NCI-H1436 (cell line): ENCODE results near the gene SLC13A5.
"Not testable (repeated sequence)": the region's sequence is repeated elsewhere in the genome, so short reads cannot be mapped to it uniquely, and the experiment has no call there.

ENCODE experiments used
- DNase-seq: peaks from one replicate; lab custom pipeline; 2025; lab: John Stamatoyannopoulos, UW

Gene SLC13A5

GRCh38 chr17:6711081-6711674 lies 2.0 kb downstream of the SLC13A5 start:
- no peak for DNase-seq

DNA sequence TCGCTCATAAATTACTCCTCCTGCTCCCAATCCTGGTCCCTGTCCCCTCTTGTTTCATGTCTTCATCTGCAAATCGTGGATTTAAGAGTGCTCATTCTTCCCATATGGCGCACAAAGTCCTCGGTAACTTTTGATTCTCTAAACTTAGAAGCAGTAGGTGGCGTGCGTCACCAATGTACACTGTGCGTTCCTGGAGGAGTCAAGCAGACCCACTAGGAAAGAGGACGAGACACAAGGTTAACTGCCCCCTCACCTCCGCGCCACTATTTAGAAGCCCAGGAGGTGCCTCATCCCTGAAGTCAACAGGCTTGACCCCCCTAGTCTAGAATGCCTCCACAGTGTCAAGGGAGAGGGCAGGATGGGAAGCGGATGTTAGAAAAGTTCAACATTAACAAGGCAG lies 2.9 kb downstream of the SLC13A5 start:
- no peak for DNase-seq

DNA sequence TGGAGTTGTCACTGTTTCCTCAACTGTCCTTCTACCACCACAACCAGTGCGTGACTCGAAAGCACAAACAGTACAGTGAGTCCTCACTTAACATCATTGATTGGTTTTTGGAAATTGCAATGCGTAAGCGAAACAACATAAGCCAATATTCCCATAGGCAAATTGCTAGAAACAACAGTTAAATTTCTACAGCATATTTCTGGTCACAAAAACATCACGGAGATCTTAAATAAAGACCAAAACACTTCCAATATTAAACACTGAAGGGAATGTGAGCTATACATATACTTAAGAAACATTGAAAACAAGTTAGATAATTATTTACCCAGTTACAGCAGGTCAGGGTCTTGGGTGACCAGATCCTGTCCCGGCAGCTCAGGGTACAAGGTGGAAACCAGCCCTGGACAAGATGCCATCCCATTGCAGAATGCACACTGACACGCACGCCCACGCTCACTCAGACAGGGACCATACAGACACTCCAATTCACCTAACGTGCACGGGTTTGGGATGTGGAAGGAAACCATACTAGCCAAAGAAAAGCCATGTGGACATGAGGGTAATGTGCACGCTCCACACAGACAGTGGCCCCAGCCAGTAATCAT lies 4.7 kb downstream of the SLC13A5 start:
- no peak for DNase-seq

DNA sequence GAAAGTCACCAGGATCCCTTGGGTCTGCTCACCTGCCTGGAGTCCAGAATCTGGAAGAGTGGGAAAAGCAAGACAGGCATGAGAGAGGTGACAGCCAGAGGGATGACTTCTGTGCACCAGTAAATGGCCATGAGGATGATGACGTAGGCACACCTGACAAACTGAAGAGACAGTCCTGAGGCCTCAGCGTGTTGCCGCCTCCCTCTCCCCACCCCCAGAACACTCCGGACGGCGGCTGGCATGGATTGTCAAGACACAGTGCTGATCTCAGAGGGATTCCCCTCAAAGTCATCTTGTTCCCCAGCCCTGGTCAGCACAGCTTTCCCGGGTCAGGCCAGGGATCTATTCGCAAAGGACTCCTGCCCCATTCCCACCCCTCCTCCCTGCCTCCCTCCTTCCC lies 6.2 kb downstream of the SLC13A5 start:
- no peak for DNase-seq

DNA sequence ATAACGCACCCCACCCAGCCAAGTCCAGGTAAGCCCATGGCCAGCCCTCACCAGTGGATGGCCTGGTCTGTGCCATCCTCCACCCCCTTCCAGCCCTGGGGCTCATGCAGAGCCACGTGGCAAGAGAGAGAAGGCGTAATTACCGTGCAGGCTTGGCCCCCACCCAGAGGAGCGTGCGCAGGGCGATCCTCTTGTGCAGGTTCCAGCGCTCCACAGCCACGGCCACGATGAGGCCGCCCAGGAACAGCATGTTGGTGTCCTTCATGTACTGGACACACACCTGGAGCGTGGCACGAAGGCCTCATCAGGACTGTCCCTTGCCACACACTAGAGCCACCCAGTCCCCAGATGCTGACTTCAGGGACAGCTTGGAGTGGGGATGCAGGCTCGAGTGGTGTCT lies 6.7 kb downstream of the SLC13A5 start:
- no peak for DNase-seq

- DNase-seq, result no peak
These were observed 8.6 kb downstream of the SLC13A5 start for GRCh38 chr17:6704470-6705052.

DNA sequence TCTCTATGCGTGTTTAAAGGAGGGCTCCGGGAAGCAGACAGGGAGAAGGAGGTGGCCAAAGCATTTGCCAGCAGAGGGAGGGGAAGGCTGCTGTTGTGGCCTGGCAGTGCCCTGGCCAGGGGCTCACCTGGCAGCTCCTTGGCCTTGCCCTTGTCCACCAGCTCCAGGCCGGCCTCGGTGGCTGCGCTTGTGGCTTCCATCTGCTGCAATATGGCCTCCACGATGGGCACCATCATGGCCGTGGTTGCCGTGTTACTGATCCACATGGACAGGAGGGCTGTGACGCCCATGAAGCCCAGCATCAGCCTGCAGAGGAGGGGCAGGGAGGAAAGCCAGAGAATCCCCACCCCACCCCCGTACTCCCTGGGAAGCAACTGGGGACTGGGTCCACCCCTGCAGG lies 9.4 kb downstream of the SLC13A5 start:
- no peak for DNase-seq

DNA sequence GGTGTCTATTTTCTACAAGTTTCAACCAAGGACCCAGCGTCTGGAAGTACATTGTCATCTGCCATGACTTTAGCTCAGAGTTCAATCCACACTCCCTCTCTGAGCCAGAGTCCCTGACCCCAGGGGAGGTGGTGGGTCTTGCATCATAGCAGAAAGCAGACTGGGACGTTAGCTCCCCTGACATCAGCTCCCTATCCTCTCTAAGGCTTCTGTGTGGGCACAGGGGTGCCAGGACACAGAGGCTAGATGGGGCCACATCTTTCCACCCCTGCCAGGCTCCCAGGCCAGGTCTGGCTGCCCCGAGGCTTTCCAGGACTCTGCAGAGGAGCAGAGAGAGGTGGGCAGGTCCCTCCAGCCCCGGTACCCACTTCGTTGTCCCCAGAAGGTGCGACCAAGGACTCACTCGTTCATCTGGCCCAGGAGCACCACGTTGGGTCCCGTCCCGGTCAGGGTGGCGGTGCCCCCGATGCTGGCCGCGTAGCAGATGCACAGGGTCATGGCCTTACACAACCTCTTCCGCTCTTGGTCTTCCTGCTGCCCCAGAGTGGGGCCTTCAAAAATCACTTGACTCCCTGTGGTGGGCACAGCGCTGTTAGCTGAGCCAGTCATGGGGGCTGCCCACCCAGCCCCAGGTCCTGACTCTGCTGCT lies 10.5 kb downstream of the SLC13A5 start:
- no peak for DNase-seq

- DNase-seq, result no peak
These were observed 11.4 kb downstream of the SLC13A5 start for GRCh38 chr17:6701719-6702118.

DNA sequence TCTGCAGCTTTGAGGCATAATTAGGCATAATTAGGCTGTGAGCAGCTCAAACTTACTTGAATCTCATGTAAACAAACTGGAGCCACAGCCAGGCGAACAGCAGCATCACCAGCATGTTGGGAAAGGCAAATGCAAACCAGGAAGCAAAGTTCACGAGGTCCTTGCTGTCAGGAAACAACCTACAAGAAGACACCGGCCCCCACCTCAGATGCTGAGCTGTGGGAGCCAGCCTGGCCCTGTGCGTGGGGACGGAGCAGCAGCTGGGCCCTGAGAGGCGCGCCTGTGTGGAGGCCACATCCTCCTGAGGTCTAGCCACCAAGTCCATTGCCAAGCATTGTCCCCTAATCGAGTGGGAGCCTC lies 12.2 kb downstream of the SLC13A5 start:
- no peak for DNase-seq

DNA sequence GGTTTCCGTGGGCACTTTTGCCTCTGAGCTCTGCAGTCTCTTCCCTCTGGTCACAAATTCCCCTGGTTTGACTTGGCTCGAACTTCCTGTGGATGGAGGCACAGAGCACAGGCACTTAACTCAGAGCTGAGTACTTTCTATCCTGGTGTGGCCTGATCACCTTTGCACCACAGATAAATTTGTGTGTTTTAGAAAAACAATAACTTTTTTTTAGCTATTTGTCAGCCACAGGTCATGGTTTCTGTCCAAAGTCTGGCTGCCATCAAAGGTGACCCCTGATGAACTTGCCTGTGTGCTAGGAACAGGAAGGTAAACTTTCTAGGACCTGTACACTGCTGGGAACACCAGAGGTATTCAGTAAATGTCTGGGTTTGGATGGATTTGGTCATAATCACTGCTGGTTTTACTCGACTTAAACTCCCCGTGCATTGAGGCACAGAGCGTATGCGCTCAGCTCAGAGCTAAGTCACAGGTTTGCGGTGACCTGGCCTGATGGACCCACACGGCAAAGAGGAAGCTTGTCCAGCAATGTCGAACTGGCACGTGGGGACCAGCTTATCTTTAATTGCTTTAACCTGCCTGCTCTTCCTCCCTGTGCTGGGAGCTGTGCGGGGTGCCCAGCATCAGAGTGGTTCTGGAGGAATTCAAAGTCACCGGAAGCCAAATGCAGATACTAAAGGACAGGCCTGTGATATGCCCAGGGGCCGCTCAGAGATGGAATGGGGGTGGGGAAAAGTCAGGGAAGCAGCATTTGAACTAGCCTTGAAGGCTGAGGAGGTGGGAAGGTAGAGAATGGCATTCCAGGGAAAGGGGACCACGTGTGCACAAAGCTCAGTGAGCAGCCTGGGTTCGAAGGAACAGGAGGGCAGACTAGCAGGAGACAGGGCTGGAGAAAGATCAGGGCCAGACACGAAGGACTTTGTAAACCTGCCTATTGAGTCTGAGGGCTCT lies 12.9 kb downstream of the SLC13A5 start:
- no peak for DNase-seq

- DNase-seq, result no peak
These were observed 15.2 kb downstream of the SLC13A5 start for GRCh38 chr17:6698004-6698403.

DNA sequence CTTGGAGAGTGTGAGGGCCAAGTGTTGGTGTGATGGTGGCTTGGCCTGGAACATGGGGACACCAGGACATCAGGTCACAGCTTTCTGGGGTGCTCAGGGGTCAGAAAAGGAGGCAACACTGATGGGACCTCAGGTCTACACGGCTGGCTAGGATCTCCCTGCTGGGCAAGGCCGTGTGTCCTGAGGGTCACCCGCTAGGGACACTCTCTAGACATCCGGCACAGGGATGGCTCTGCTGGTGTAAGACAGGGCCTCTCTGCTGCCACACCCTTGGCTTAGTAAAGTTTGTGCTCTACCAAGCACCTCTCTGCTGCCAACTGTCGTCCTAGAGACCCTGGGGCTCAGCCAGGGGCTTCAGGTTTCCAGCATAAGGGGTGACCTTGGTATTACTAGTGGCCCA lies 16.3 kb downstream of the SLC13A5 start:
- DNase-seq, result no peak

- no peak for DNase-seq
These were observed 17.6 kb downstream of the SLC13A5 start for GRCh38 chr17:6695565-6695964.

DNA sequence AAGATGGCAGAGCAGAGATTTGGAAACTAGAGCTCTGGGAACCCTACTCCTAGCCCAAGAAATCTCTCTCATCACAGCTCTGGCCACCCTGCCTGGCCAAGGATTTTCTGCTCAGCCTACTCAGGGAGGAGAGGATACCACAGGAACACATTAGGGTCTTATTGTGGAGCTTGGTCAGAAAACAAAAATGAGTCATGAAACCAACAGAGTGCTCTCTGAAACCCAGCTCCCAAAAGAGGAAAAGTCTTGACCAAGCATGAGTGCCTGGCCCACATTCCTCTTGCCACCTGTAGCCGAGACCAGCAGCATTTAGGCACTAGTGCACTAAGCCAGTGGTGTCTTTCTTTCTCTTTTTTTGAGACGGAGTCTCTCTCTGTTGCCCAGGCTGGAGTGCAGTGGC lies 18.1 kb downstream of the SLC13A5 start:
- DNase-seq, result no peak

GRCh38 chr17:6691958-6692357 lies 21.2 kb downstream of the SLC13A5 start:
- DNase-seq, result not testable (repeated sequence)

- no peak for DNase-seq
These were observed 21.6 kb downstream of the SLC13A5 start for GRCh38 chr17:6691546-6691945.

DNA sequence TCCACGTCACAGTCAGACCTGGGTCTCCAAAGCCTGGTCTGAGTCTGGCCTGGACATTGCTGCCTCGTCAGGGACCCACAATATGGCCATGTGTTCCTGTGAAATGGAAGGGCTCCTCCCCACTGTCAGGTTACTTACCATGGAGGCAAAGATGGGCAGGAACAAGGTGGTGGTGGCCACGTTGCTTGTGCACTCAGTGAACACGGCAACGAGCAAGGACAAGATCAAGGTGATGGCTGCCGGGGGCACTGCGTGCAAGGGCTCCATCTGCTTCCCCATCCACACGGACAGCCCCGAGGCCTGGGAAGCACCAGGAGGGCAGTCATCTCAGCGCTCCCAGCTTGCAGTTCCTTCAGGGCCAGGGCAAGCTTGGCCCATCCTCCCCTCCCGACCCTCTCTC lies 22.5 kb downstream of the SLC13A5 start:
- DNase-seq, result no peak

DNA sequence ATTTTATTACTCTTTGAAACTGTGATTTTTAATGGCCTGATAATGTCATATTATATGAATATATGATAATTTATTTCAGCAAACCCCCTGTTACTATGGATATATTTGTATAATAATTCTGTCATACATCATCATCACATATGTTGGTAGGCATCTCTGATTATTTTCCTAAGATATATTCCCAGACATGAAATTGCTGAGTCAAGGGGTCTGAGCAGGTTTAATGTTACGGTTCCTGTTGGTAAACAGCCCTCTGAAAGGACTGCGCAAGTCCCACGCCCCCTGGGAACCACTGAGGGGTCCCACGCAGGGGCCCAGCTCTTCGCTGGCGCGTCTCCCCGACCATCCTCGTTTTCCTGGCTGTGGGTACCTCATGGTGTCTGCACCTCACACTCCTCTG lies 24.2 kb downstream of the SLC13A5 start:
- DNase-seq, result no peak

DNA sequence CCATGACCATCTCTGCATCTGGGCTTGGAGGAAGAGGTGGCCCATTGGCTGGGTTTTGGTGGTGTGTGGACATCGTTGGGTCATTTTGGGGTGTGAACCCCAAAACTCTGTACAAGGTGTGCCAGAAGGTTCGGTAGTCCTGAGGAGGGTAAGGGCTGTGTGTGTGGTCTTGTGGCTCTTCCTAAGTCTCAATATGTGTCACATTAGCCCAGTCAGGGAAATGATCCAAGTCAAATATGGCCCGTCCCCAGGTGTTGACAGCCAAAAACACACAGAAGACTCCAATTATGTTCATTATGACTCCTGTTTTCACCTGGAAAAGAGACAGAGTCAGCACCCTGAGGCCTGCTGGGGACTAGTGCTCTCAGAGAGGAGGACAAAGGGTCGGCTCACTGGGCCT lies 27.1 kb downstream of the SLC13A5 start:
- no peak for DNase-seq

DNA sequence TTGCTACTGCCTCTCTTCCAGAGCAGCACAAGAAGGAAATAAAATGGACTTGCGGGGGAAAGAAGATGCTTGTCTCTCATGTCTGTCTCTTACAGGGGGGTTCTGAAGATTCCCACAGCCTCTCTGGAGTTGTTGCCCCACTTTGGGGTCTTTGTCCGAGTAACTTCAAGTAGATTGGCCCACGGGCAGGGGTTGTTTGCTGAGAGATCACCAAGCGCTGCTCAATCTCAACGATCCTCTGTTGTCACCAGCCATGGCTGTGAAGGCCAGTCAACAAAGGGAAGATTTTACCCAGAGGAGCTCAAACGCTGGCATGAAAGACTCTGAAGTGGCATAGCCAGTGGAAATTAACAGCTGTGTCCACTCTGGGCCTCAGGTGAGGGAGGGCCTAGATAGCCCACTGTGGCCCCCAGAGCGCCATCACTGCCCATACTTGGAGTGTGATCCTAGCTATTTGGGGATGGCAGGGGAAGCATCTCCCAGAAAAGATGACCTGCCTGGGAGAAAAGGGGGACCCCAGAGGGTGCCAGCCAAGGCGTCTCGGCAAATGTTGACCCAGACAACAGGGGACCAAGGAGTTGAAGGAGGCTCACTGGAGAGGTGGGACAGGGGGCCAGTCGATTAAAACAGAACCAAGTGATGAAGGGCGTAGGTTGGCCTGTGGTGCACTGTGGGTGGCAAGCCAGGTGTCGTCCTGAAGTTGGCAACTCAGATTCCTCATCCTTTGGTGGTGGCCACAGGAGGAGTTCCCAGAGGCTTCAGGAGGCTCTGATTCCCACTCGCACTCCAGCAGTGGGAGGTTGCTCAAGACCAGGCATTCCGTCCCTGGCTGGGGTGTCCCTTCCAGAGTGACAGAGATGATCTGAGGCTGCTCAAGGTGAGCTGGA lies 28.0 kb downstream of the SLC13A5 start:
- DNase-seq, result no peak

- no peak for DNase-seq
These were observed 28.7 kb downstream of the SLC13A5 start for GRCh38 chr17:6684460-6684783.
